GM18867 (cell line): ENCODE data around the gene TMEM175.
"Not testable (repeated sequence)": the region's sequence is repeated elsewhere in the genome, so short reads cannot be mapped to it uniquely, and the experiment has no call there.

ENCODE experiments used
- ATAC-seq: cut with Tn5 transposase; IDR thresholded peaks from one replicate; pipeline ENCODE4 v1.9.1; 2021; ENCODE audit warnings: mild to moderate bottlenecking, moderate library complexity; ENCODE audit not compliant: unreplicated experiment

TMEM175 gene

GRCh38 chr4:988726-989721 lies 56.8 kb downstream of the TMEM175 start:
- ATAC-seq: no peak

GRCh38 chr4:989722-990471 lies 57.6 kb downstream of the TMEM175 start:
- no peak for ATAC-seq

- no peak for ATAC-seq
Observed at GRCh38 chr4:990746-991367, 58.6 kb downstream of the TMEM175 start.

DNA sequence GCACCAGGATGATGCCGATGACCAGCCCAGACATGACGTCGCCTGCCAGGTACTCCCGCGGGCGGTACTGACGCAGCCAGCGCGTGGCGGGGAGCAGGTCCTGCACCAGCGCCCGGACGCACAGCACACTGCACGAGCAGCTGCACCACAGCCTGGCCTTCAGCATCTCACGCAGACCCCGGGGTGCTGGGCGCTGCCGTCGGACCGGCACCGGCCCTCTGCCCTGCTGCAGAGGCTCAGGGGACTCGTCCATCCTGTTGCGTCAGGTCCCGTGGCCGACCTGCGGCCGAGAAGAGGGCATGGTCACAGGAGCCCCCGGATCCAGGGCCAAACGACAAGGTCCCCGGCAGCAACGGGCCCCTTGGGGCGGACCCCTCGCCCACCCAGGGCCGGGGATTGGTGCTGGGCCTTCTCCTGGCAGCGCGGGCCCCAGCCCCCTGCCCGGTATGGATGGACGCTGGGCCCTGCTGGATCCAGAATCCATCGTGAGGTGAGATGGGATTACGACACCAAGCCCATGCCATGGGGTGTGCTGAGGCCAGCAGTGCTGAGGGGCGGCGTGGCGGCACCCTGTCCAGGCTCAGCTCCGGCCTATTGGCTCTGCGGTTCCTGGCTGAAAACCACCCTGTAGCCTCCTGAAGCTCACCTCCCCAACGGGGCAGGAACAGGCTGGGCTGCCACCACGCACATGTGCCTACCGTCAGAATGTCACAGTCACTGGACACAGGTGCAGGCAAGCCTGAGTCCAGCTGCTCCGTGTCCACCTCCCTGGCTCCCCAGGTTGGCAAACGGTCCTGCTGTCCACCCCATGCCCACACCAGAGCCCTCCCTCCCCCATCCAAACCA lies 59.4 kb downstream of the TMEM175 start:
- no peak for ATAC-seq

- peak; percentile 83 for ATAC-seq
Observed at GRCh38 chr4:992297-993110, 60.2 kb downstream of the TMEM175 start.

GRCh38 chr4:993111-994029 lies 61.1 kb downstream of the TMEM175 start, which contains the start of gene SLC26A1:
Gene SLC26A1 (minus strand): TSS chr4:993404. CDS start chr4:991703, 1,701 bp downstream.
- ATAC-seq: no peak

- no peak for ATAC-seq
Observed at GRCh38 chr4:995311-996026, 63.2 kb downstream of the TMEM175 start.

DNA sequence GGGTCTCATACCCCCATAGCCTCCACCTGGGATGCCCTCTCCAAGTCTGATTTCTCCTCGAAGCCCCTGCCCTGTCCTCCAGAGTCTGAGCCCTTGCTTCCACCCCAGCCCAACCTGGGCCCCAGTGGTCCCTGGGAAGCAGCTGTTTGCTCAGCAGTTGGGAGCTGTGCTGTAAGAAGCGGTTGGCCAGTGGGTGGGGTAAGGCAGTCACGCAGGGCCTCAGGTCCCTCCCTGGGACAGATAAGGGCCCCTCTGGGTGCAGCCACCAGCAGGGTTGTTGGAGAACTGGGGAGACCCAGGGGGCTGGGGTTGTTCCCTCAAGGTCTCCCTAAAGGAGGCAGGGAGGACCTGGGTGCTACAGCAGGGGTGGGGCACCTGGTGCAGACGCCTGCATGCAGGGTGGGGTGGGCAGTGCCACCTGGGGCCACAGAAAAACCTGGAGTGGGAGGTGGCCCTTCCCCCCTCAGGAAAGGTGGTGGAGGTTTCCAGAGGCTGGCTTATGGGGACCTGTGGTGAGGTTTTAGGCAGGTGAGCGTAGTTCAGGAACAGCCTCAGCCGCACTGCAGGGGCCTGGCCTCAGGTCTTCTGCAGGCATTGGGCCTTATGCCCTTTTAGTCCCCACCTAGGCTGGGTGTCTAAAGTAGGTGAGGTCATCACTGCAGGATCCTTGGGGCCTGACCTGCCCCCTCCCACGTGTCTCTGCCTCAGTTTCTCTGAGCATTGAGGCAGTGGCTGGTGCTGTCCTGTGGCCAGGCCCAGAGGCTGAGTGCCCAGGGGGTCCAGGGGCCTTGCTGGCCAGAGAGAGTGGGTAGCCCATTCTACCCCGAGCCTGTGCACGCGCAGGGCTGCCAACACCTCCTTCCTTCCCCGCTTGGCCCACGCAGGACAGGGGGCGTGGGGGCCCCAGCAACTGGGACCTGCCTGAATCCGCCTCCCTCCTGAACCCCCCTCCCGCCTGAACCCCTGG lies 64.1 kb downstream of the TMEM175 start:
- ATAC-seq: no peak

DNA sequence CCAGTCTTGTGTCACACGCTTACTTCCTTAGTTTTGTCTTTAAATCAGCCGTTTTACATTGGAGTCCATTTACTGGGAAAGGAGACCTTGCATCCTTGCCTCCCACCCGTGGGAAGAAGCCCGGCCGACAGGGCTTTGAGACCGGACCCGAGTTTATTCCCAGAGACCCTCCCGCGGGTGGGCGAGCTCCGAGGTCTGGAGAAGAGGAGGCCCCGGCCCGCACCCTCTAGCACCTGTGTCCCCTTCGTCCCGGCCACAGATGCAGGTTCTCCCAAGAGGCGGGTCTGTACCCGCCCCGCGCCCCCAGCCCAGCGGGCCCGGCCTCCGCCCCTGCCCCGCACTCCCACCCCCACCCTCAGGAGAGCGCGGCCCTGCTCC lies 64.7 kb downstream of the TMEM175 start:
- no peak for ATAC-seq

DNA sequence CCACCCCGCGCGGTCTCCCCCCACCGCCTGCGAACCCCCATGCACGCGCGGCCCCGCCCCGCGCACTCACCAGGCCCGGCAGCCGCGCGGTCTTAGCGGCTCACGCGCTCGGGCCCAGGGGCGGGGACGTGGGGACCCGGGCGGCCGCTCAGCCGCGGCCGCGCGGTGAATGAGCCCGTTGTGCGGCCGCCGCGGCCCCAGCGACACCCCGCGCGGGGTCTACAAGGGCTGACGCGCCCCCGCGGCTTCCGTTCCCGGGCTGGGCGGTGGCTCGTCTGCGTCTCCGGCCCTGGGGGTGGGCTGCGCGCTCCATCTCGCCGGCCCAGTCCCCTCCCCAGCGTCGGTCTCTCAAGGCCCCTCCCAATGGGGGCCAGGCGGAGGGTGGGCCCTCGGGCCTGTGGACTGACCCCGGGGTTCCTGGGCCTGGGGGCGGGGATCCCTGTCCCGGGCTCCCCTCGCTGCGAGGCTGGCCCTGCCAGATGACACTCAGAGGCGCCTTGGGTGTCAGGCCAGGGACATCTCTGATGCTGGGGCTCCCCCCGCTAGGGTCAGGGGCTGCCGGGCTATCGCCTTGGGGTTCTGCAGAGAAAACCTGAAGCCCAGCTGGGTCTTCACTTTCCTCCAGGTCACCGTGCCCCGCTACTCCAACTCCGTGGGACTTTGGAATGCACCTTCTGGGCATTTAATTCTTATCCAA lies 65.3 kb downstream of the TMEM175 start:
- ATAC-seq: no peak

DNA sequence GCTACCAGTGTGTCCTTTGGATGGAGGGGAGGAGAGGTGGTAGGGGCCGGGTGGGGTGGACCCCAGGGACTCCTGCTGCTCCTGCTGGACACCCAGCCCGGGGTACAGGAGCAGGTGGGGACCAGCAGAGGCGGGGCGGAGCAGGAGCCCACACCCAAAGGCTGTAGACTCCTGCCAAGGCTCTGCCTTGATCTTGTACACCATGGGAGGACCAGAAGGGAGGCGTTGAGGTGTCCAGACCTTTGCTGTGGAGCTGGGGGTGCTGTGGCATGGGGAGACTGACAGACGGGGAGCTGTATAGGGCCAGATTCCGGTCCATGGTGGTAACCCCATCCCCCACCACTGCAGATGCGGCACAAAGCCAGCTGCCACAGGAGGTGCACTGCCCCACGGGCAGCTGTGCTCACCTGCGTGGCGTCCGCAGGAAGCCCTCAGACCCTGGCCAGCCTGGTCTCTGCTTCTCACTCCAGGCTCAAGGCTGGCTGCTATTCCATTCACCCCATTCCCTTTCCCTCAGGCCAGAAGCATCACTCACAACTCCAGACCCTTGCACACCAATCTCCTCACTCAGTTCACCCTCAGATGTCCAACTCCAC lies 65.9 kb downstream of the TMEM175 start:
- ATAC-seq: no peak

- ATAC-seq: not testable (repeated sequence)
Observed at GRCh38 chr4:999240-999863, 67.1 kb downstream of the TMEM175 start.

DNA sequence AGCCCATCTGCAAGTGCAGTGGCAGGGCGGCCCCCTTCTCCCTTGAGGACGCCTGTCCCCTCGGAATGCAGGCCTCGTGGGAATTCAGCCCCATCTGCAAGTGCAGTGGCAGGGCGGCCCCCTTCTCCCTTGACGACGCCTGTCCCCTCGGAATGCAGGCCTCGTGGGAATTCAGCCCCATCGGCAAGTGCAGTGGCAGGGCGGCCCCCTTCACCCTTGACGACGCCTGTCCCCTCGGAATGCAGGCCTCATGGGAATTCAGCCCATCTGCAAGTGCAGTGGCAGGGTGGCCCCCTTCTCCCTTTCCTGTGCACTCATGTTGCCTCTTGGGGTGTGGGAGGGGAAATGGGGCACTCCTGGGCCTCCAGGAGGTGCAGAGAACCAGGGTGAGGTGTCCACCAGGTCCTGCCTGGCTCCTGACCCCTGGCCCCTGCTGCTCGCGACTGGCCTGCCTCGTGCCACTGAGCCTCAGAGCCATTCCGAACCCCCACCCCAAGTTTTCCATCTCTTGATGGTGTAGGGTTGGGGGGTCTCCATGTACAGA lies 67.7 kb downstream of the TMEM175 start:
- no peak for ATAC-seq

DNA sequence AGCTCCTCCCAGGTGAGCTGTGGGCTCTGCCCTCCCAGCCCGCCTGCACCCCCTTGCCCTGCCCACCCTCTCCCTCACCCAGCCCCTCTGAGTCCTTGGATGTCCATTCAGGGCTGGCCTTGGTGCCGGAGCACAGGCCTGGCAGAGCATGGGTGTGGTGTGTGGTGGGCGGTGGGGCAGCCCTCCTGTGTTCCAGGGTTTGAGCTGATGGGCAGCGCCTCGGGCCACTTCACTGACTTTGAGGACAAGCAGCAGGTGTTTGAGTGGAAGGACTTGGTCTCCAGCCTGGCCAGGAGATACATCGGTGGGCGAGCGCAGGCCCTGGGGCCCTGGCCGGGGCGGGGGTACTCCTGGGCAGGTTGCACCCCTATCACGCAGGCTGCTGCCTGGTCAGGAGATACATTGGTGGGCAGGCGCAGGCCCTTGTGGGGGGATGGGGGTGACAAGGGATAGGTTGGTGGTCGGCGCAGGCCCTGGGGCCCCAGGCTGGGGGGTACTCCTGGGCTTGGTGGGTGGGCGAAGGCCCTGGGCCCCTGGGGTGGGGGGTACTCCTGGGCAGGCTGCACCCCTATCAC lies 68.5 kb downstream of the TMEM175 start:
- ATAC-seq: no peak
